Stimulated activated CD8-positive, alpha-beta memory T cell treated with anti-CD3 and anti-CD28 coated beads, Interleukin-4, amount 100 ng/mL, for 24 hours (primary cell): Measurements from ENCODE around the gene SEL1L3.

ENCODE experiments used
- DNase-seq: peaks from one replicate; pipeline ENCODE4 v3.0.0-alpha.2; 2020; ENCODE audit warnings: low read depth

The SEL1L3 gene

DNA sequence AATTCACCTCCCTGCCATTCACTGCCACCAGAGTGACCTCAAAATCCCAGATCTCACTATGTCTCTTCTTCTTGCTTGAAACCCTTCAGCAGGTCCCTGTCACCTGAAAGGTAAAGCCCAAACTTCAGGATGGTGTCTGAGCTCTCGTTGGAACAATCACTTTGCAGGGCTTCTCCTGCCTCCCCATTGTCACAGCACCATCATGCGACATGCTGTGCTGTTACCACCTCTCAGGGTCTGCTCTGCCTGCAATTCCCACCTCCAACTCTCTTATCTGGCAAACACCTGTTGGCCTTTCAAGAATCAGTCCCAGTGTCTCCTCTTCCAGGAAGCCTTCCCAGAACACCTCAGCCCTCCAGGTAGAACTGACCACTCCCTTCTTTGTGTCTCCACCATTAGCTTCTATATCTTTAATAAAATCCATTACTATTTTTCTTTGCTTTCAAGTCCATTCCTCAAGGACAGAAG lies 46.2 kb downstream of the SEL1L3 start:
- DNase-seq = no peak

DNA sequence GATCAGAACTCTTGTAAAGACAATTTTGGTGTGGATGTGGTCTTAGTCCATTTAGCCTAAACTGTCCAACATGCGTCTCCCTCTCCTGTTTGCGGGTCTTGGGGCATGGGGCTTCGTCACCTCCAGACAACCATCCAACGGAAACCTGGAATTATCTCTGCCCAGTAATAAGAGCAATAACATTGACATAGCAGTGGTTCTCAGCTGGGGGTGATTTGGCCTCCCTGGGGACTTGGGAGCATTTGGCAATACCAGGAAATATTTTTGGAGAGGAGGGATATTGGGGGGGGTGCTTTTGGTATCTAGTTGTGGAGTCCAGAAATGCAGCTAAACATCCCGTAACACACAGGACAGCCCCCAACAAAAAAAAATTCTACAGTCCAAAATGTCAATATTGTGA lies 47.2 kb downstream of the SEL1L3 start:
- DNase-seq = no peak

DNA sequence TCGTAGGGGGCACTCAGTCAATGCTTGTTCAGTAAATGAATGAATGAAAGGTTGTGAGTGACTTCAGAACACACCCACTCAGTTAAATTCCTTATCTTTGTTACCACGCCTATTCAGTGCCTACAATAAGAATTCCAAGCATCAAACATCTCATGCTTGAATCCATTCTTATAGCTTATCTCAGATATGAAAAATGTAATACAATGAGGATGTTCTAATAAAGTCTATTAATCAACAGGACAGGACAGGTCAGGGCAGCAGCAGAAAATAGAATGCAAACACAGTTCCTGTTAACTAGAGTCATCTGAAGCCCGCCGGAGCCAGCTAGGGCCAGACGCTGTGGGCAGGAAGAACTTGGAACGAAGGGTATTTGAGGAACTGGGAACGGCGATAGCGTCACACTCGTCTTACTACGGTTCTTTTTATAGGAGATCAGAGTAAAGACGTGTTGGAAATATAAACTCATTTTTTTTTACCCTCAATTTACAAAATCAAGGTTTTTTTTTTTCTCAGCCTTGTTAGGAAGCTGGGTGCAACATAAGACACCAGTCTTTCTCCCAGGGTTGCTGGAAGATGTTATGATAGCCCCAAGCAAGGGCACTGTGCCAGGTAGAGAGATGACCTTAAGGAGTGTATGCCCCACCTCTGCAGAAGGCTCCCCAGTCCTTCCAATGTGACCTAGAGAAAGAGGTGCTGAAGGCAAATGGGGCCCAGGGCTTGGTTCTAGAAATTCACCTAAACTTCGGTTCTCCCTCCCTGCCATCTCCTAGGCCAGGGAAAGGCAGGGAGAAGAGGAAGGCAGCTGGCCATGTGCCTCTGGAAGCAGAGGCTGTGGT lies 48.3 kb downstream of the SEL1L3 start:
- no peak for DNase-seq

DNA sequence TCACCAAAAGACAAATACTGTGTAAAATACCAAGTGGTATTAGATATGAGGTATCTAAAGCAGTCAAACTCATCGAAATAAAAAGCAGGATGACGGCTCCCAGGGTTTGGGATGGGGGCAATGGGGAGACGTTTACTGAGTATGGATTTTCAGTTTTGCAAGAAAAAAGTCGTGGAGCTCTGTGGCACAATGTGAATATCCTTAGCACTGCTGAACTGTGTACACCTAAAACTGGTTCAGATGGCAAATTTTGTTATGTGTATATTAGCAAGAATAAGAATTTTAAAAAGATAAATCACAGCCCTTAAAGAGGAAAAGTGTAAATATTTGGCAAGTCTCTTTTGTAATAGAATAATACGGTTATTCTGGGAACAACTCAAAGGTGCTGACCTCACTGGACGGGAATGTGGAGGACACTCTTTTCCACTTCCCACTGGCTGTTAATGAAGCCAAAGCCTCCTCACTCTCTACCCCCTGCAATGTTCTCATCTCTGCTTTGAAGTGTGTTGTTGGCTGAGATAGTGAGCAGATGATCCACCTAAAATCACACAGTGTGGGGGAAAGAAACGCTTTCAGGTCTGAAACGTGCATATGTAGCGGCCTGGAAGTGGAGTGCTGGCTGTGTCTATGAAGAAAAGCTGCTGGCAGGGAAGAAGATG lies 49.2 kb downstream of the SEL1L3 start:
- no peak for DNase-seq

DNA sequence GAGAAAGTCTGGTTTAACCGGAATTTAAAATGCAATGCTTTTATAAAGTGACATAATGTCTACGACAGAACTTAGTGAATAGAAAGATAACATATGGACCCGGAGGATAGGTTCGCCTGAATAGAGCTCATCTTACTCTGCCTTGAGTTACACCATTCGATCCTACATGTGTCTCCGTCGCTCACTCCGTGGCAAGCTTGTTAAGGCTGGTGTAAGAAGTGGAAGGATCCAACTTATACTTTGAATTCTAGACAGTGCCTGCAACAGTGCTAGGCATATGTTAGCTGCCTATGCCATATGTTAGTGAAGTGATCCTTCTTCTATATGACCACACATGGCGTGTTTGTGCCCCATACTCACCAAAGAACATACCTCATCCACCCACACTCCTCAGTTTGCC lies 50.9 kb downstream of the SEL1L3 start:
- no peak for DNase-seq

DNA sequence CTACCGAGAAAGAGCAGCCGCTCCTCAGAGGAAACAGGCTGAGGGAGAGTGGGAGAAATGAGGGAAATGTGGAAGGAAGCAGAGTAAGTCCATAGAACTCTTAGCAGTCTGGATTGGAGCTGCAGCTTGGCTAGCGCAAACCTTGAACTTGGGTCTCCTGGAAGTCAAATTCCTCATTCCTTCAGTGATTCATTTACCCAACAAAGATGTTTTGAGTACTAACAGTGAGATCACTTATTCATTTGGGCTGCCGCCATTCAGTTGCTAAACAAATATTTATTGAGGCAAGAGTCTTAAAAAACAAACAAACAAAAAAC lies 51.5 kb downstream of the SEL1L3 start:
- no peak for DNase-seq

DNA sequence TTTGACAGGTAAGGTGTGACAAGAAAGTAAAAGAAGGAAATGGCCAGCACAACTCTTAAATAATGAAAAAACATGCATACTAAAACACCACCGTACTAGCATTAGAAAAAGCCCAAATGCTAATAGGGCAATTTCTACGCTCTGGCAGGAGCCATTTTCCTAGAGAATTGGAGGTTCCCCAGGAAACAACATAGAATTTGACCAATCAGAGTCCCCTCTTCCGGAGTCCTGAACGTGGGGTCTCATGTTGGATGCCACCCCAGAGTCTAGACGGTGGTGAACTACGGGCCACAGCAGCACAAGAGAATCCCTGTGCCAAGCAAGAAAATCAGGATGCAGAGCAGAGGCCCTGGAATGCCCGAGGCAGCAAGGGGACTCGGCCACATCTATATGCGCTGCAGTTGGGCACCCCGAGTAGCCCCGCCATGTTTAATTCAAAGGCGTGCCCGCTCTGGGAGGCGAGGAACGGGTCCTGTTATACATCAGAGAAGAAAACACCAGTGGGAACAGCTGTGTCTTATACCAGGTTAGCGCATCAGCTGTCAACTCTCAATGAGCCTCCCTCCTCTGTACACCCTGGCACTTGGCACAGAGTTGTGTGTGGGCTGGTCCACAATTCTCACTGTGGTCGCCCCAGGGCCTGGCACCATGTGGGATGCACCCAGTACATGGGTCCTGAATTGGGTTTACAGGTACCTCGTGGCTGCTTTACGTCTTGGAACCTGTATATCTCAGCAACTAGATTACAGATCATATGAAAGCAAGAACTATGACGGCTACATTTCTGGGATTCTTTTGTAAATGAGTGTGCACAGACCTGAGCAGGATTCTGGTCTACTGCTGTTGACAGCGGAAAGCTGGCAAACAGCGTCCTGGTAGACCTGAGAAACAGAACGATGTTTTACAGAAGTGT lies 52.1 kb downstream of the SEL1L3 start:
- no peak for DNase-seq

DNA sequence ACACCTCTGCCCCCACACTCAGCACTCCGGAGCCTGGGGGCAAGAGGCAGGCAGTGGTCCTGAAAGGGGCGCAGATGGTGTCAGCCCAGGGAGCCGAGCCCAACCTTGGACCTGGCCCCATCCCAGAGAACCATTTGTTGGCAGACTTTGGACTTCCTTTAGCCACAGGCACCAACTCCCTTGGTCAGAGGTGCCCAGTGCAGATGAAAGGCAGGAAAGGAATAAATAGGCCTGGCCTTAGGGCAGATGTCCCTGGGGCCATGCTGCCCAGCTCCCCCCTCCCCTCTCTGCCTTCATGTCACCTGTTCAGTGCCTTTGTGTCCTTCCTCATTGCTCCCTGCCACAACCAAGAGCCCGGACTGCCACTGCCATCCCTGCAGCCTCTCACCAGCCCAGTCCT lies 52.8 kb downstream of the SEL1L3 start:
- no peak for DNase-seq

DNA sequence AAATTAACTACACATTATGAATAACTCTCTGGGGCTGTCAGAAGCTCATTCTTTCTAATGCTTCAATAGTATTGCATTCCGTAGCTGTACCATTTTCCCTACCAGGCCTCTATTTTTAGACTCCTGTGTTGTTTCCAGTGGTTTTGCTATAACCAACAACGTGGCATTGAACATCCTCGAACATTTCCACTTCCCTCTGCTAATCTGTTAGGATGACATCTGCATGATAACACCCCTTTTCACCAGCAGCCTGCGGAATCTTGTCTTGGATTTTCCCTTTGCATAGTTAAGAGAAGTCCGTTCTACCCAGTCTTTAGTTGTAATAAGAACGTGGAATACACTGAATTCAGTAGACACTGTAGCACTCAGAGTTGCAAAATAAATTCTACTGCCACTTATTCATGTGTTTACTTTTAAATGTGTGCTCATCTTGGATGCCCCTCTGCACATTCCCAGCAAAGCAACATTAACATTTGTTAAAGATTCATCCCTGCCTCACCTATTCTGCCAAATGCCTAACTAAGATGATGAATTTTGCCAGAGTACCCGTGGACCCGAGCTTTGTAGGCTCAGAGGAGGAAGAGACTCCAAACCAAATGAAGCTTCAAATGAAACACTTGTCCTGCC lies 55.6 kb downstream of the SEL1L3 start:
- DNase-seq = no peak

DNA sequence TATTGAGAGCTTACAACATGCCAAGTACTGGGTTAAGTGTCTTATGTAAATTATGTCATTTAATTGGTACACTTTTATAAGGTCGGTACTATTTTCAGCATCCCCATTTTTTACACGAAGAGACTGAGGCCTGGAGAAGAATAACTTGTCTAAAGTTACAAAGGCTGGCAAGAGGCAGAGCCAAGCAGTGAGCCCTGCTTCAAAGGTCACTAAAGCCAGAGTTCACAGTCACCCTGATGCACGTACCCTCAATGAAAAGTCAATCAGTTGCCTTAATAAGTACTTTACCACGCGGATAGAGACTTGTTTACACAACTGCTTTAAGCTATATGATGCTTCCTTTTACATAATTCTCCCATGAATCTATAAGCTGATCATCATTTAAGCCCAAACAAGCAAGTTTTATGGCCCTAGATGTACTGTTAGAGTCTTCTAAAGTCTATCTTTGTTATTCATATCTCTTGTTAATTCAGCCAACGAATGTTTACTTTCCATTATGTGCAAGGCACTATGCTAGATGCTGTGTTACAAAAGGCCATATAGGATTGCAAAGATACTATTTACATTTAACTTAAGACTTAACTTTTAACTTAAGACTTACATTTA lies 57.4 kb downstream of the SEL1L3 start:
- no peak for DNase-seq

DNA sequence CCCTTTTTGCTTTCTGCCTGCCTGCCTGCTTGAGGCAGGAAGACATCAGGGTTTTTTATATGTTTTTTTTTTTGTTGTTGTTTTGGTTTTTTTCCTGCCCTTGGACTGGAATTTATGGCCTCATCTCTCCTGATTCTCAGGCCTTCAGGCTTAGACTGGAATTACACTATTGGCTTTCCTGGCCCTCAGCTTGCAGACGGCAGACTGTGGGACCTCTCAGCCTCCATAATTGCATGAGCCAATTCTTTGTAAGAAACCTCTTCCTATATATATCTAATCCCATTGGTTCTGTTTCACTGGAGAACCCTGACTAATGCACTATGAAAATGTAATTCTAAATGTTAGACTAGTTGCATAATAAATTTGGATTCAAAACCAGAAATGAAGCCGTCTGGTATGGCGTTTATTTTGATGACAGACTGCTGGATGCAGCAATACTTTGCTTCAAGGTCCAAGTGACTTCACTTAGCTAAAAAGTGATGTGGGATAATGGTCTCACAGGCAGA lies 59.0 kb downstream of the SEL1L3 start:
- no peak for DNase-seq

DNA sequence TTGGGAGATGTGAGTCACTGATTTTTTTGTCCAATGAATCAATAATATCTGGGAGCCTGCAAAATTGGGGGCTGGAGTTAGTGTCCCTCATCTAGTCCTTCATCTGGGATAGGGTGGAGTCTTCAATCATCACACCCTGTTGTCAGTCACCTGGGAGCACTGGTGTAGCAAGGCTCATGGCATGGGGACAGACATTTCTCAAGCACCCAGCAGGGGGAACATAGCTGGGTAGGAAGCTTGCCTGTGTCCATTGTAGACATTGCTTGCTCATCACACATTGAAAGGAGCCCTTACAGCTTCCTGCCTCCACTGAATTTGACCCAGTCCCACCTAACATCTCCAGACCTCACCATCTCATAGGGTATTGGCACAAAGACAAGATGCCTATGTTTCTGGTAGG lies 61.2 kb downstream of the SEL1L3 start:
- DNase-seq = no peak

DNA sequence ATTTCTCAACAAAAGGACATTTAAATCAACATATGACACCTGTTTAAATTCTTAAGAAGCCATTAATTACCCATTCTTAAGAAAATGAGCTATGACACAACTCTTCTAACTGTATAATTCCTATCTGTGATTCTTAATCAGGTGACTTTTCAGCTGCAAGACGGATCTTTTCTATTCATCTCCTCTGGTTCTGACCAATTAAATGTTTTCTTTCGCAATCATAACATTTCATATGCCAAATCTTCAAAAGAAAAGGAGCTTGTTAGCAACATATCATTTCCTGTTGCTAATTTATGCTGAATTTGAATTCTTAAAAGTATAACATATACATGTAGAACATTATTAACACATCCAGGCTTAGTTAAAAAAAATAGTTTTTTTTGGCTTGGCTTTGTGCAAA lies 62.5 kb downstream of the SEL1L3 start:
- no peak for DNase-seq

DNA sequence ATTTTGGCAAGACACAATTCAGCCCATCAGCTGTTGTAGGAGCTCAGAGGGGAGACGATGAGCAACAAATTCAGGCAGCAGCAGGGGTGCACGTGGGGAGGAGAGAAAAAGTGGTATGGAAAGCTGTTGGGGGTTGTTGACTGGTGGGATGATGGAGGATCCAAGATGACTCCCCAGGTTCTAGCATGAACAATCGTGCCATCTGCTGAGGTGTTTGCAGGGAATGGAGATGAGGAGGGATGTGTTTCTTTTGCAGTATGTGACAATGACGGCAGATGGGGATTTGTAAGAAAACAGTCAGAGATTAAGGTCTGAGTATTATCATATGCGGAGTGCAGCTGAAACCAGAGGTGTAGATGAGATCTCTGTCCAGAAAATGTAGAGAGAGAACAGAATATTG lies 63.3 kb downstream of the SEL1L3 start:
- DNase-seq = no peak

DNA sequence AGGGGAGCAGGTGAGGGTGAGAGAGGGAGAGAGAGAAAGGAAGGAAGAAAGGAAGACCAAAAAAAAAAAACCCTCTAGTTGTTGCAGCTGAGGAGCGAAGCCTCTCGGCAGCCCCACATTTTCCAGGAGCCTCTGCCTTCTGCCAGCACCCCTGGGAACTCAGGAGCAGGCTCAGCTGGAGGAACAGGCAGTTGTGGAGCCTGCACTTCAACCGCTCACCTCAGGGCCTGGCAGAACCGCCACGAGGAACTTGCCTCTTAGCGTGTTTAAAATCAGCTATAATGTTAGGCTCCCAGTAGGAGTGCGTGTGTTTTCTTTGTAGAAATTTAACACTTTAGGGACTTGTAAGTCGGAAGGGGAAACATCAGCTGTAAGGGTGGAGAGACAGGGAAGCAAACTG lies 65.7 kb downstream of the SEL1L3 start:
- no peak for DNase-seq

DNA sequence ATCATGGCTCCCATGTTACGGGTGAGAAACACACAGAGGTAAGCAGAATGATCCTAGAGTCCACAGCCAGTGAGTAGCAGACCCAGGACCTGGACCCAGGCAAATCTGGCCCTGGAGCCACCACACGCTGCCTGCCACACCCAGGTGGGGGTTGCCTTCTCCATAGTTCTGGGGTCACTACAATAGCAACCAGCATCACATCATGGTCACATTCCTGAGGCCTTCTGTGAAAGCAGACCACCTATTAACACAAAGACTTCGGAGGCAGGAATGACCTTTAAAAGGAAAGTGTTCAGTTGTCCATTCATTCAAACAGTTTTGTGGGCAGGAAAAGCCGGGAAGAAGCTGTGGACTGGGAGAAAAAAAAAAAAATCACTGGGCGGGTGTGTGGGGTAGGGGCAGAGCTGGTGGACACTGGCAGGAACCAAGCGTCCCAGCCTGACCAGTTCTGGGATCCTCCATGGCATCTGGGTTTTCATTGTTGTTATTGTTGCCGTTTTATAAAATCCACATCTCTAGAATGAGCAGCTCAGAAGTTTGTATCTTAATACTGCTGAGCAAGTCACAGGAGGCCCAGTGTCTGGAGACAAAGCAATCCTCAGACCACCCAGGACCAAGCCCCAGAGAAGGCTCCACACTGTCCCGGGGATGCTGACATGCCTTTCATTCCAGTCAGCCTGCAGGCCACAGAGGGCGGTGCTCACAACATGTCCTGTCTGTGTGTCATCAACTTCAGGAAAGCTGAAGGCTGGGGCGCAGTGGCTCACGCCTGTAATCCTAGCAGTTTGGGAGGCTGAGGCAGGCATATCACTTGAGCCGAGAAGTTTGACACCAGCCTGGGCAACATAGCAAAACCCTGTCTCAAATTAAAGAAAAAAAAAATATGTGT lies 67.0 kb downstream of the SEL1L3 start:
- DNase-seq = no peak

DNA sequence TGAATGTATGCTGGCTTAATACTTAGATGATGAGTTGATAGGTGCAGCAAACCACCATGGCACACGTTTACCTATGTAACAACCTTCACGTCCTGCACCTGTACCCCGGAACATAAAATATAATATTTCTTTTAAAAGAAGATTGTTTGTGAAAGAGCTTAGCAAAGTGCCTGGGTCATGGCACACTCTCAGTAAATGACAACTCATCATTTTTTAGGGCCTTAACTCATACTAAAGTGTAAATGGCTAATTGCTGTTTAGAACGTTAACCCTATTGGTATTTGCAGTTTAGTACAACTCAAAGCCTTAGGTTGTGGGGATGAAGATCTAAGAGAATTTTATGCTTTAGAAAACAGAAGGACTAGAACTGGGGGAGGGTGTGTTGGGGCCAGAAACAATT lies 67.7 kb downstream of the SEL1L3 start:
- DNase-seq = no peak

DNA sequence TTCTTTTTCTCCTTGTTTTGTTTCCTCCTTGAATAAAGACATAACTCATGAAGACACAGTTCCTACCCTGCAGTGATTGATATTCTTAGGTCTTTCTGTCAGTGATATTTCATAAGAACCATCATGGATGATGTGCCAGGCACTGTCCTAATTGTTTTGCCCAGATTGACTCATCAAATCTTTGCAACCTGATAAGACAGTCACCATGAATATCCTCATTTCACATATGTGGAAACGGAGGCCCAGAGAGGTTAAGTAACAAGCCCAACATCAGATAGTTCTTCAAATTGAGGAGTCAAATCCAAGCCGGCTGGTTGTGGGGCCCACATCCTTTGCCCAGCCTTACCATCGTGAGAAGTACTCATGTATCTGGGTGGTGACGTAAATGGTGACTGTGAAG lies 69.9 kb downstream of the SEL1L3 start:
- DNase-seq = no peak

DNA sequence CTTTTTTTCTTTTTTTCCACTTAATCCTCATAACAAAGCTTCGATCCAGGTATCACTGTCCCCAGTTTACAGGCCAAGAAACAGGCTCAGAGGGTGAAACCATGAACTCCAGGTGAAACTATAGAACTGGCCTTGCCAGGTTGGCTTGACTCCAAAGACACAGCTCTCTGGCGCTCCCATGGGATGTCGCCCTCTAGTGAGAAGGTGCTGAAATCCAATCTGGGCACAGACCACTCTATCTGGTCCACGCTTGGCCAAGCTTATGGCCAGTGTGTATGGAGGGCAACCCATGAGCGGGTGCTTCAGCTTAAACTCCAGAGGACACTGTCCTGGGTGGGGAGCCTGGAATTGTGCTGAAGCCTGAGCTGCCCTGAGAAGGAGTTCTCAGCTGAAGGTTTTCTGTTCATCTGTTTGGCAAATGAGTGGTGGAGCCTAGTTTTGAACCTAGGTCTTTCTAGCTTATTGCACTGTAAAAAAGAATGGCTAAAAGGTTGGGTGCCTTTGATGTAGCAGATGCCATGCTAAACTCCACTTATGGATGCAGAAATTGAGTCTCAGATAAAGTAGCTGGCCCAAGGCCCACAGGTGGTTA lies 70.5 kb downstream of the SEL1L3 start:
- no peak for DNase-seq

DNA sequence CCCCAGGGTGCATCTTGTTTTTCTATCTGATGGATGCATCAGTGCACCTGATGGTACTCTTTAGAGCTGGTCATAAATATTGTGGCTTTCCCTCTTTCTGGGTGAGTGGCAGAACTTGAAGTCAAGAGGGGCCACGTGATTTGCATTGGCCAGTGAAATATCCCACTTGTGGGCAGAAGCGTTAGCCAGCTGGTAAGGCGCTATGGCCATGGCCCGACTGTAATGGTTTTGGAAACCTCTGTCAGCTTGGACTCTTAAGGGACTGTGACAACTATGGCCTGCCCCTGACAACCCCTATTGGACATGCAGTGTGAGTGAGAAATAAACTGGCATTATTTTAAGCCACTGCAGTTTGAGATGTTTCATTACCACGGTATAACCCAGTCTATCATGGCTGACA lies 72.8 kb downstream of the SEL1L3 start:
- no peak for DNase-seq
